CD4-positive, alpha-beta T cell treated with Interleukin-10 for 1 hour (primary cell): Measurements from ENCODE around the gene DOCK2.
"Not testable (repeated sequence)": the region's sequence is repeated elsewhere in the genome, so short reads cannot be mapped to it uniquely, and the experiment has no call there.

Experiments
- DNase-seq: peaks from one replicate; pipeline ENCODE4 v3.0.0-alpha.2; 2020

DOCK2 gene

GRCh38 chr5:170076739-170077138 lies 439.7 kb downstream of the DOCK2 start:
- DNase-seq, result no peak

DNA sequence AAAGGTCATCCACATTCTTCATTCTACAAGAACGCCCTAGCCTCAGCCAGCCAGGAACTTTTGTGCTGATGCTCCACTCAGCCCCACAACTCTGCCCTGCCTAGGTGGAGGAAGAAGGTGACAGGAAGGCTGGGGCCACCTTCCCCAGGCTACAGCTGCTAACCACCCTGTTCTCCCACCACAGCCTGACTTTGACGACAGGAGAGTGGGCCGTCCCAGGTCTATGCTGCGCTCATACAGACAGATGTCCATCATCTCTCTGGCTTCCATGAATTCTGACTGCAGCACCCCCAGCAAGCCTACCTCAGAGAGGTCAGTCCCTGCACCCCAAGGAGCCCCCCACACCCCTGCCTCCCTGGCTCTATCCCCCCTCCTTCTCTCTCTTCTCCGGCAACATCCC lies 440.5 kb downstream of the DOCK2 start:
- DNase-seq, result no peak

DNA sequence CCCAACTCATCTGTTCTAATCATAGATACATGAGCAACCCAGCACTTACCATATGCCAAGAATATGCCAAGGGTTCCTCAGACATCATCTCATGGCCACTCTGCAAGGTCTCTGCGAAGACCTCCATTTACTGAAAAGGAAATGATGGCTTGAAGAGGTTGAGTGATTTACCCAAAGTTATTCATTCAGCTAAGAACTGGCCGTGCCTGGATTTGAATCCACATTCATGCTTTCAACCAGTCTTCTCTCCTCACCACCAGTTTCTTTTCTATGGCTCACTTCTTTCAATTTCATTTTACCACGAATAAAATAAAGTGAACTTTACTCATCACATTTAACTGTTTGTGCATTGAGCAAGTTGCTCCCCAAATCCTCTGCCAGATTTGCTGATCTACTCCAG lies 441.4 kb downstream of the DOCK2 start:
- DNase-seq, result no peak

DNA sequence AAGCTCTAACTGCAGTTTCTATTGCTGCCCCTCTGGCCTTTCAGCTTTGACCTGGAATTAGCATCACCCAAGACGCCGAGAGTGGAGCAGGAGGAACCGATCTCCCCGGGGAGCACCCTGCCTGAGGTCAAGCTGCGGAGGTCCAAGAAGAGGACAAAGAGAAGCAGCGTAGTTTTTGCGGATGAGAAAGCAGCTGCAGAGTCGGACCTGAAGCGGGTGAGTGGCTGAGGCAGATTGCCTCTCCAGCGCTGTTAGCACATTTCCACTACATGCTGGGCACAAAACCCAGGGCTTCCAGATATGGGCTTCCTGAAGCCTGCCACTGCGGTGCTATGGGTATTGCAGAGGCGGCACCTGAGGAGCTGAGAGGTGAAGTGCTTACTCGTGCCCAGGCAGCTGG lies 441.9 kb downstream of the DOCK2 start:
- no peak for DNase-seq

- no peak for DNase-seq
These were observed 443.1 kb downstream of the DOCK2 start for GRCh38 chr5:170080217-170080616.

GRCh38 chr5:170080786-170081445 lies 443.8 kb downstream of the DOCK2 start:
- no peak for DNase-seq

DNA sequence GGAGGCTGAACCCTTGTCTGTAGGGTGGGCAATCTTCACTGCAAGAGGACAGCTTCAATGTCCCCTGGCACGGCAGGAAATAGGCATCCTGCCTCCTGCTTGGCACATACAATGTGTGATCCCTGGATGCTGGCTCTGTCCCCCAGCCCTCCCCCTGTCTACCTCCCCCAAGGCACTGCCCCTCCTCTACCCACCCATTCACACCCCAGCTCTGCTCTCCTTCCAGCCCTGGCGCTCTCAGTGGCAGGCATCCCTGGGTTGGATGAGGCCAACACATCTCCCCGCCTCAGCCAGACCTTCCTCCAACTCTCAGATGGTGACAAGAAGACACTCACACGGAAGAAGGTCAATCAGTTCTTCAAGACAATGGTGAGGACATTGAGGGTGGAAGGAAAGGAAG lies 444.5 kb downstream of the DOCK2 start:
- DNase-seq, result no peak

- DNase-seq, result no peak
These were observed 445.6 kb downstream of the DOCK2 start for GRCh38 chr5:170082701-170083100.

- no peak for DNase-seq
These were observed 450.2 kb downstream of the DOCK2 start for GRCh38 chr5:170087168-170087817.

GRCh38 chr5:170092455-170093101 lies 455.5 kb downstream of the DOCK2 start:
- DNase-seq, result no peak

- not testable (repeated sequence) for DNase-seq
These were observed 457.3 kb downstream of the DOCK2 start for GRCh38 chr5:170094329-170094728.

DNA sequence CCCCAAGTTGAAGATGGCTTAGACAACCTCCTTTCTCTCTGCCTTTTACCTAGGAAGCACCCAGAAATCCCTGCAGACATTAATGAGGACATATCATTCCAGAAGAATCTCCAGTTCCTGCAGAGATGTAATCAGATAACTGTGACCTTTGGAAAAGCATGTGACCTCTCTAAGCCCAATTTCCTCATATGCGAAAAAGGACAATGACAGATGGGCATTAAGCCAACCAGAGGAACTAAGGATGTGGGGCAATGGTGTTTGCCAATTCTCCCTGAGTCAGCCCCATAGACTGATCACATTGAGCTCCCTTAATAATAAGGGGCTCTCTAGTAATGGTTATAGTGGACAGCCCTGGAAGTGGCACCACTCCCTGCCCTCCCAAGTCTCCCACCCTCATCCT lies 458.6 kb downstream of the DOCK2 start:
- DNase-seq, result no peak

- no peak for DNase-seq
These were observed 460.9 kb downstream of the DOCK2 start for GRCh38 chr5:170097934-170098333.

DNA sequence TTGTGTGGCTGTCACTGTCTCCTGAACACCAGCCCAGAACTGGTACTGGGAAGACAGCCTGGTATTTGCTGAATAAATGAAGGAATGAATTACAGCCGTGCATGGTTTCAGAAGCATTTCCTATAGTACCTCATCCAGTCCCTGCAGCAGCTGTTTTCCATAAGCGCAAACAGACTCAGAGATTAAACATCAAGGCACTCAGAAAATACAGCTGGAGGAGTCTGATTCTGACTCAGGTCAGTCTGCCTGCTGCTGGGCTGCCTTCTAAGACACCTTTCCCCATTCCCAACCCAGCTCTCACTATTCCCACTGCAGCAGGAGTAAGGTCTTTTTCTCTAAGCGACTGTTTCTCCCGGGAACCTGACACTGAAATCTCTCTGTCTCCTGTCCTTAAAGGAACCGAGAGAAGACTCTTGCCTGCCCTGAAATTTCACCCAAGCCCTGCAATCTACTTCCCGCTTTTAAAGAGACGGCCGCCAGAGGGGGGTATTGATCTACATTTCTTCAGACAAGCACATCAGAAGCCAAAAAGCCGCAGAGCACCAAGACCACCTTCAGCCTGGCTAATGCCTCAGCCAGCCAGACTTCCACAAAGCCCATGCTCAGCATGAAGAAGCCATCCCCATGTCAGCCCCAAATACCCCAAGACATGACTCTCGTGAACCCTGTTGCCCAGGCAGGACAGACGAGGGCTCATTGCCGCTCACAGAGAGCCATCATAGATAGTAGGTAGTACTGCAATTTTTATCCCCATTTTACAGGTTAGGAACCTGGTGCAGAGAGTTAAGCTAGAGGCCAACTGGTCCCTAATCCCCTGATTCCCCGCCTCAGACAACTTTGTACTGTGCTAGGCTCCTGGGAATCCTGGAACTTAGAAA lies 463.2 kb downstream of the DOCK2 start:
- DNase-seq, result peak; percentile 64

GRCh38 chr5:170103447-170103846 lies 466.4 kb downstream of the DOCK2 start:
- no peak for DNase-seq

- DNase-seq, result no peak
These were observed 467.2 kb downstream of the DOCK2 start for GRCh38 chr5:170104299-170104698.

GRCh38 chr5:170104710-170105109 lies 467.6 kb downstream of the DOCK2 start:
- no peak for DNase-seq

DNA sequence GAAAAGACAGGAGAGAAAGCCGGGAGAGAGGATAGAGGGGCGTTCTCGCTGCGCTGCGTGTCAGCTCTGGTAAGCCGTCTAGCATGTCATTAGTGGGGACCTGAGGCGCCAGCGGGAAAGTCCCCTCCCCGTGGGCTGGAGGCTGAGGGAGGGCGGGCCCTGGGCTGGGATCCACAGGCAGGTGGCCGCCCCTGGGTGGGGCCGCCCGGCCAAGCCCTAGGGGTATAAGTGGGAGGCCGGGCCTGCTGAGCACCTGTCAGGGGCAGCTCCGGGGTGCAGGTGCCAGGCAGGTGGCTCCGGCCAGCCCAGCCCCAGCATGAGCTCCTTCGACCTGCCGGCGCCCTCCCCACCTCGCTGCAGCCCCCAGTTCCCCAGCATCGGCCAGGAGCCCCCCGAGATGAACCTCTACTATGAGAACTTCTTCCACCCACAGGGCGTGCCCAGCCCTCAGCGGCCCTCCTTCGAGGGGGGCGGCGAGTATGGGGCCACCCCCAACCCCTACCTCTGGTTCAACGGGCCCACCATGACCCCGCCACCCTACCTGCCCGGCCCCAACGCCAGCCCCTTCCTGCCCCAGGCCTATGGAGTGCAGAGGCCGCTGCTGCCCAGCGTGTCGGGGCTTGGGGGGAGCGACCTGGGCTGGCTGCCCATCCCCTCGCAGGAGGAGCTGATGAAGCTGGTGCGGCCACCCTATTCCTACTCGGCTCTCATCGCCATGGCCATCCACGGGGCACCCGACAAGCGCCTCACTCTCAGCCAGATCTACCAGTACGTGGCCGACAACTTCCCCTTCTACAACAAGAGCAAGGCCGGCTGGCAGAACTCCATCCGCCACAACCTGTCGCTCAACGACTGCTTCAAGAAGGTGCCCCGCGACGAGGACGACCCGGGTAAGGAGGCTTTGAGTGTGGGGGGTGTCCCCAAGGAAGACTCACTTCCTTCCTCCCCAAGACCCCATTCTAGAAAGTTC lies 468.9 kb downstream of the DOCK2 start, which contains the start of gene FOXI1:
FOXI1 (plus strand) TSS at position 256 of the 970 bp plus-strand sequence; CDS start at position 317, 61 bp downstream.
- DNase-seq, result no peak

DNA sequence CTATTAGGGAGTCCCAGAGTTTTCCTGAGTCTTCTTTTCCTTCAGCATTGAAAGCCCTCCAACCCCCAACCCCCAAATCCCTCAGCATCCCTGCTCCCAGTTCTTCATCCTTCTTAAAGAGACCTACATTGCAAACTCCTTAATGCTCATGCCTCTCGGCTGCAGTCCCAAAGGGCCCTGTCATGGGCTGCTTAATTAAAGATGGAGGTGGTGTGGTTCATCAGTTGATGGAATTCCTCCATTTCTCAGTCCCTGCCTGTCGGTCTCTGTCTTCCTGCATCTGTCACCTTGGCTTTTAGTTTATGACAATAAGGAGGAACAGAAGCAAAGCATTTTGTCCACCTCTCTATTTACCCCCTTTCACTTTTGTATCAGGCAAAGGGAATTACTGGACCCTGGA lies 470.6 kb downstream of the DOCK2 start:
- no peak for DNase-seq

DNA sequence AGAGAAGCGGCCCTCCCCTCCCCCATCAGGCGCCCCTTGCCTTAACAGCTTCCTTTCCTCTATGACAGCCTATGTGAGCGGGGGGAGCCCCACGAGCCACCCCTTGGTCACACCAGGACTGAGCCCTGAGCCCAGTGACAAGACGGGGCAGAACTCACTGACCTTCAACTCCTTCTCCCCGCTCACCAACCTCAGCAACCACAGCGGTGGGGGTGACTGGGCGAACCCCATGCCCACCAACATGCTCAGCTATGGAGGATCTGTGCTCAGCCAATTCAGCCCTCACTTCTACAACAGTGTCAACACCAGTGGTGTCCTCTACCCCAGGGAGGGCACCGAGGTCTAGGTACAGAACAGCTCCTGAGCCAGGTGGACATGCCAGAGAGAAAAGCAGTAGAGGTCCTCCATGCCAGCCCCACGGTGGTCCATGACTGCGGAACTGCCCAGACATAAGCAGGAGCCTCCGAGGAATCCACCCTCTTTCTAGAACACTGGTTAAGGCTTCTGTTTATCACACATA lies 471.3 kb downstream of the DOCK2 start:
- DNase-seq, result no peak
